GM12874 (cell line): ENCODE data around the gene CFAP54.

Source experiments
- CTCF ChIP-seq: IDR thresholded peaks from 2 replicates; pipeline ENCODE4 v1.5.1; 2011; ENCODE audit warnings: low read depth, mild to moderate bottlenecking, control low read depth, low read length, moderate library complexity; ENCODE audit not compliant: insufficient read depth

Gene CFAP54

GRCh38 chr12:96571101-96571862 lies 81.9 kb downstream of the CFAP54 start:
- no peak for TF ChIP-seq CTCF

GRCh38 chr12:96578526-96579125 lies 89.2 kb downstream of the CFAP54 start:
- TF ChIP-seq CTCF, result peak; percentile 23; the same call in 1 of the 2 replicates

DNA sequence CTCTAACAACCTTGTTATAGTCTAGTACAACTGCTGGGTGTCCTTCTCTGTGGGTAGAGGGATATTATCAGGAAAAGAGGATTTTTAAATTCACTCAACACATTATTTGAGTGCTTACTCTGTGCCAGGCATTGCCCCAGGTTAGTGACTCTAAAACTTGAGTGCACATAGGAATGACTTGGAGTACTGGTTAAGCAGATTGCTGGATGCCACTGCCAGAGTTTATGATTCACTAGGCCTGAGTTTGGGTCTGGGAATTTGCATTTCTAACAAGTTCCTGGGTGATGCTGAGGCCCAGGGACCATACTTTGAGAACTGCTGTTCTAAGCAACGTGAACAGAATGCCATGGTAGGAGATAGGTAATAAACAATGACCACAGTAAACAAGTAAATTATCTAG lies 96.6 kb downstream of the CFAP54 start:
- TF ChIP-seq CTCF, result no peak

DNA sequence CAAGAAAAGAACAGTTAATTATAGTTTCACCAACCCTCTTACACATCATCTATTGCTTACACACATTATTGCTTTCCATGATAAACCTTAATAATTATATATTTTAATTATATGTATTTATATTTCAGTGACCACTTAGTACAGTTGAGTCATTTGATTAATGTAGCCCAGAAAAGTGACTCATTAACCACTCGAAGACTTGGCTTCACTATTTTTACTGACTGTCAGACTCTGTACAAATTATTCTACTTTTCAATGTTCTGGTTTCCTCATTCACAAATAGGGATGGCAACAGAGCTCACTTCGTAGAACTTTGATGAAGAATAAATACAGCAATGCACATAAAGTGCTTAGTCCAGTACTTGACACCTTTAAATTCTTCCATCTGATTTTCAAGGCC lies 98.3 kb downstream of the CFAP54 start:
- no peak for TF ChIP-seq CTCF

DNA sequence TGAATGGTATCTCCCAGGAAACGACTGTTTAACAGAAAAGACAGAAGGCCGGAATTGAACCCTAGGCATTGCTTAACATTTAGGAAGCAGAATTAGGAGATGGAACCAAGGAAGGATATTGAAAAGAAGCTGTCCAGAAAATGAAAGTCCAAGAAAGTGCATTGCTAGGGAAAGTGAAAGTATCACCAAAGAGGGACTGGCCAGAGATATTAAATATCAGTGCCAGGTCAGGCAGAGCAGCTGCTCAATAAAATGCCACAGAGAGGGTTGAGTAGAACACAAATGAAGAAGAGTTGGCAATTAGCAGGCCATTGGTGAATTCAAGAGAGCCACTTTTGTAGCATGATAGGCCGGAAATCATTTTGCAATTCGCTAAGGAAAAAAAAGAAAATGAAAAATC lies 101.6 kb downstream of the CFAP54 start:
- TF ChIP-seq CTCF, result no peak

GRCh38 chr12:96605684-96606083 lies 116.3 kb downstream of the CFAP54 start:
- TF ChIP-seq CTCF, result no peak

GRCh38 chr12:96606134-96606533 lies 116.8 kb downstream of the CFAP54 start:
- no peak for TF ChIP-seq CTCF
